IPS-20b (cell line): ENCODE measurements around the gene GPR107.

Source experiments
- H3K27ac ChIP-seq: one replicate; pipeline ENCODE4 v1.5.1; 2013; ENCODE audit warnings: low read length
- H3K27me3 ChIP-seq: 2 replicates; pipeline ENCODE4 v1.6.1; 2013; ENCODE audit warnings: mild to moderate bottlenecking, low read length, inconsistent platforms; ENCODE audit not compliant: insufficient read depth
- H3K36me3 ChIP-seq: 2 replicates; pipeline ENCODE4 v1.6.1; 2013; ENCODE audit warnings: low read depth, mild to moderate bottlenecking, inconsistent platforms, low read length, moderate library complexity; ENCODE audit not compliant: insufficient read depth
- H3K4me1 ChIP-seq: 2 replicates; pipeline ENCODE4 v1.6.1; 2013; ENCODE audit warnings: mild to moderate bottlenecking, control low read depth, inconsistent platforms, low read length, moderate library complexity; ENCODE audit not compliant: insufficient read depth
- H3K4me3 ChIP-seq: 2 replicates; pipeline ENCODE4 v1.5.1; 2013; ENCODE audit warnings: mild to moderate bottlenecking, low read length, inconsistent platforms
- H3K9ac ChIP-seq: 2 replicates; pipeline ENCODE4 v1.6.1; 2013; ENCODE audit warnings: low read depth, mild to moderate bottlenecking, inconsistent platforms, low read length, moderate library complexity
- H3K9me3 ChIP-seq: 2 replicates; pipeline ENCODE4 v1.6.1; 2013; ENCODE audit warnings: mild to moderate bottlenecking, low read depth, low read length, inconsistent platforms; ENCODE audit not compliant: insufficient read depth

The GPR107 gene

DNA sequence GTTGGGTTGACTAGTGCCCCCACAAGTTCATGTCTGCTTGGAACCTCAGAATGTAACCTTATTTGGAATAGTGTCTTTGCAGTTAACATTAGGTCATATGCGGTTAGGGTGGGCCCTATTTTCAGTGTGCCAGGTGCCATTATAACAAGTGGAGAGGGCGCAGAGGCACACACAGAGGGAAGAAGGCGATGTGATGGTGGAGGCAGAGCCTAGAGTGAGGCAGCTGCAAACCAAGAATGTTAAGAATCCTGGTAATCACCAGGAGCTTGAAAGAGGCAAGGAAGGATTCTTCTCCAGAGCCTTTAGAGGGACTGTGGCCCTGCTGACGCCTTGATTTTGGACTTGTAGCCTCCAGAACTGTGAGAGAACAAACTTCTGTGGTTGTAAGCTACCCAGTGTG lies 10.9 kb downstream of the GPR107 start:
- Histone ChIP-seq H3K36me3 (no peaks in the 10 kb centered on the region), H3K27ac (no peak overlapping the region), H3K27me3 (no peaks in the 10 kb centered on the region), H3K9me3 (no peaks in the 10 kb centered on the region), H3K9ac (no peak overlapping the region), H3K4me1 (no peaks in the 10 kb centered on the region), H3K4me3 (no peak overlapping the region)

DNA sequence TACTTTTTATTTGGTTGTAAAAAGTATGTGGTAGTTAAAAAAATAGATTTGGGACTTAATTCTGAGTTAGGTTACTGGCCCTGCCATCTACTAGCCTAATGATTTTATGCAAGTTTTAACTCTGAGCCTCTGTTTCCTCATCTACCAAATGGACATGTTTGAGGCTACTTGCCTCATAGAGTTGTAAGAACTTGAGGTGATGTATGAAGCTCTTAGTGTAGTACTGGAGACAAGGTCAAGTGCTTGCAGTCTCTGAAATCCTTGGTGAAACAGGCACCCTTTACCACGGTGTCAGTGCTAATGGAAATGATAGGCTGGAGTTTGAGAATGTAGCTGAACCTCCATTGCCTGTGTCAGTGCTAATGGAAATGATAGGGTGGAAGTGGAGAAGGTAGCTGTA lies 15.3 kb downstream of the GPR107 start:
- Histone ChIP-seq H3K4me3 (no peak overlapping the region), H3K36me3 (no peaks in the 10 kb centered on the region), H3K9me3 (no peaks in the 10 kb centered on the region), H3K27ac (no peak overlapping the region), H3K4me1 (no peaks in the 10 kb centered on the region), H3K27me3 (no peaks in the 10 kb centered on the region), H3K9ac (no peak overlapping the region)

DNA sequence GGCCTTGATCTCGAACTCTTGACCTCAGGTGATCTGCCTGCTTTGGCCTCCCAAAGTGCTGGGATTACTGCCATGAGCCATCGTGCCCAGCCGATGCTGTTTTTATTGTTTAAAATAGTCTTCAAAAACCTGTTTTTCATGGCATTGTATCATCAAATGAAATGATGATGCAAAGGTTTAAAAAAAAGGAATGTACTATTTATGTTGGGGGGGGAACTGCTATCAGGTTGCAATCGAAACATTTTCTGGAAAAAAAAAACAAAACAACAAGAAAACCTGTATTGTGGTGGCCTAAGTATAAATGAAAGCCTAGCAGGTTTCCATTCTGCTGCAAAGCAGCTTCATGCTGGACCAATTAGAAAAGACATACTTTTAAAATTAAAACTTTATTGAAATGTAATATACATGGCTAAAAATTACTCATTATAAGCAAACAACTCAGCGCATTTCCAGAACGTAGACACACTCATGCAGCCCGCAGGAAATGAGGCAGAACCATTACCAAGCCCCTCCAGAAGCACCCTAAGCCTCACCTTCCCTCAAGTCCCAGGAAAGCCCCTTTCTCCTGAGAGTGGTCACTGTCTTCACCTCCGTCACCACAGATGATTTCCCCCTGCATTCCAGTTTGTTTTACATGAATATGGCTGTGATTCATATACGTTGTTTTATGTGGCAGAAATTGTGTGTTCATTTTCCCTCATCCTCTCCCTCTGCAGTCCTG lies 19.0 kb downstream of the GPR107 start:
- H3K9ac ChIP-seq: peak overlapping the region; percentile 29; the same call in 1 of the 2 replicates
- H3K27ac ChIP-seq: no peak overlapping the region
- peaks cover 17% of the 10 kb centered on the region for H3K36me3 ChIP-seq
- H3K27me3 ChIP-seq: no peaks in the 10 kb centered on the region
- no peaks in the 10 kb centered on the region for H3K4me1 ChIP-seq
- H3K9me3 ChIP-seq: no peaks in the 10 kb centered on the region
- H3K4me3 ChIP-seq: no peak overlapping the region

DNA sequence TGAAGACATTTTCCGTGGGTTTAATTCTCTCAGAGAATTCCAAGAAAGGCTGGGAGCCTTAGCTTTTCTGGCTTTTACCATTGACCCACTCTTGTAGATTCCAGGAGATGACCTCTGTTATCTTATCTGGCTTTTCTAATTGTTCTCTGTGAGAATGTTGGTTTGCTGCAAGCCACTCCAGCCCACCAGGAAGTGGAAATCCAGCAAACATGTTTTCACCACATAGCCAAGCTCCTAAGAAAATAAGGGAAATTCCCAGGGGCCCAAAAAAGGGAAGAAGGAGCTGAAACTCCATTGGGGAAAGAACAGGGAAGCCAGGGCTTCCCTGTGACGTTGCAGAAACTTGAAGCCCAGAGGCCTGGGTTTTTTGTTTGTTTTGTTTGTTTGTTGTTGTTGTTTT lies 19.7 kb downstream of the GPR107 start:
- H3K4me1 ChIP-seq: no peaks in the 10 kb centered on the region
- no peak overlapping the region for H3K4me3 ChIP-seq
- H3K27ac ChIP-seq: no peak overlapping the region
- H3K36me3 ChIP-seq: peaks cover 22% of the 10 kb centered on the region
- H3K9ac ChIP-seq: no peak overlapping the region
- H3K27me3 ChIP-seq: no peaks in the 10 kb centered on the region
- no peaks in the 10 kb centered on the region for H3K9me3 ChIP-seq

DNA sequence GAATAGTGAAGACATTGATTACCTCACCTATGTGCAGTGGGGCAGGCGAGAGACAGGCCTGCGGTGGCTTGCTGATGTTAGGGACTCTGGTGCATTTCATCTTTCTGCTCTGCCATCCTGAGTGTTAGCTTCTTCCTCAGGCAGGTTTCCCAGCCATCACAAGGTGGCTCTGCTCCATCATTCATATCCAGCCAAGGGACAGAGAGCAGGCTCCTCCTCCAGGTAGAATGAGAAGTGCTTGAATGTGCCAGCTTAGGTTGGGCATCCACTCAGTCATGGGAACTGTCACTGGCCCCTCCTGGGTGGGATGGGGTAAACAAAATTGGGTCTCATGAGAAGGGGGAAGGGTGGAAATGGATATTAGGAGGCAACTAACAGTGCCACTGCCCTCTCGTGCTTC lies 24.8 kb downstream of the GPR107 start:
- Histone ChIP-seq H3K9ac (no peak overlapping the region), H3K36me3 (peaks cover 50% of the 10 kb centered on the region)

DNA sequence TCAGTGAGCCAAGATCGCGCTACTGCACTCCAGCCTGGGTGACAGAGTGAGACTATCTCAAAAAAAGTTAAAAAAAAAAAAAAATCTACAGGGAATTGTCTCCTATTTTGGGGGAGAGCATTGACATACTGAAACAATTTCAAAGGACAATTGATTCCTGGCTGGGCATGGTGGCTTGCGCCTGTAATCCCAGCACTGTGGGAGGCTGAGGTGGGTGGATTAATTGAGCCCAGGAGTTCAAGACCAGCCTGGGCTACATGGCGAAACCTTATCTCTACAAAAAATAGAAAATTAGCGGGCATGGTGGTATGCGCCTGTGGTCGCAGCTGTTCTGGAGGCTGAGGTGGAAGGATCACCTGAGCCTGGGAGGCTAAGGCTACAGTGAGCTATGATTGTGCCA lies 30.6 kb downstream of the GPR107 start:
- Histone ChIP-seq H3K9ac (no peak overlapping the region), H3K9me3 (no peaks in the 10 kb centered on the region), H3K4me1 (no peaks in the 10 kb centered on the region), H3K36me3 (peaks cover 51% of the 10 kb centered on the region), H3K4me3 (no peak overlapping the region), H3K27me3 (no peaks in the 10 kb centered on the region), H3K27ac (no peak overlapping the region)

More for the DNA sequence above, 24.8 kb downstream of the GPR107 start:
- H3K27ac ChIP-seq: no peak overlapping the region
- no peaks in the 10 kb centered on the region for H3K9me3 ChIP-seq
- H3K4me3 ChIP-seq: no peak overlapping the region
- no peaks in the 10 kb centered on the region for H3K27me3 ChIP-seq
- H3K4me1 ChIP-seq: no peaks in the 10 kb centered on the region

DNA sequence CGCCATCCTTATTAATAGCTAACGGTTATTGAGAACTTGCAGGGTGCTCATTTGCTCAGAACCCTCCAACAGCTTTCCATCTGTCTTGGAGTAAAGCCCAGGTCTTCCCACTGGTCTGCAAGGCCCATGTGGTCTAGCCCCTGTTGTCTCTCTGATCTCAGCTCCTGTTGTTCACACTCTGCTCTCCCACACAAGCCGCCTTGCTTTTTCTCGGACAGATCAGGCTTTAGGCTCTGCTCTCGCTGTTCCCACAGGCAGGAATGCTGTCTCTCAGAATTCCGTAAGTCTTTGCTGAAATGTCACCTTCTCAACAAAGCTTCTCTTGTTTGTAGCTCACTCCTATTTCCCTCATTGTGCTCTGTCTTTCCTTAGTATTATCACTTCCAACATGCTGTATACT lies 34.3 kb downstream of the GPR107 start:
- H3K9ac ChIP-seq: no peak overlapping the region
- no peak overlapping the region for H3K4me3 ChIP-seq
- no peak overlapping the region for H3K27ac ChIP-seq
- H3K4me1 ChIP-seq: no peaks in the 10 kb centered on the region
- no peaks in the 10 kb centered on the region for H3K27me3 ChIP-seq
- peaks cover 59% of the 10 kb centered on the region for H3K36me3 ChIP-seq
- H3K9me3 ChIP-seq: no peaks in the 10 kb centered on the region

DNA sequence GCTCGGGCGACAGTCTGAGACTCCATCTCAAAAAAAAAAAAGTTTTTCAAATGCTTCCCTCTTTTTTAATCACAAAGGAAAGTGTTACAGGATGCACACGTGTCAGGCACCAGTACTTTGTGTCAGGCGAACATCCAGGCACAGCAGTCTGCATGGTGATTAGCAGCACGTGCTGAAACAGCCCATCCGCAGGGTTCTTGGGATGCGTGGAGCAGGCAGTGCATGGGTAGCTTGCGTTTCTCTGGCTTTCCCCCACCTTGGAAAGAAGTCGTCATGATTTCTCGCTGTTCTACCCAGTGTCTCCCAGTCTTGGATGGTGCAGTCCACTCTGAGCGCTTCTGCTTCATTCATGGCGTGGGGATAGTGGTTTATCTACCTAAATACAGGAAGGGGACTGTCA lies 35.4 kb downstream of the GPR107 start:
- Histone ChIP-seq H3K27ac (no peak overlapping the region), H3K9me3 (no peaks in the 10 kb centered on the region), H3K36me3 (peaks cover 61% of the 10 kb centered on the region), H3K9ac (no peak overlapping the region), H3K4me1 (no peaks in the 10 kb centered on the region), H3K27me3 (no peaks in the 10 kb centered on the region), H3K4me3 (no peak overlapping the region)

DNA sequence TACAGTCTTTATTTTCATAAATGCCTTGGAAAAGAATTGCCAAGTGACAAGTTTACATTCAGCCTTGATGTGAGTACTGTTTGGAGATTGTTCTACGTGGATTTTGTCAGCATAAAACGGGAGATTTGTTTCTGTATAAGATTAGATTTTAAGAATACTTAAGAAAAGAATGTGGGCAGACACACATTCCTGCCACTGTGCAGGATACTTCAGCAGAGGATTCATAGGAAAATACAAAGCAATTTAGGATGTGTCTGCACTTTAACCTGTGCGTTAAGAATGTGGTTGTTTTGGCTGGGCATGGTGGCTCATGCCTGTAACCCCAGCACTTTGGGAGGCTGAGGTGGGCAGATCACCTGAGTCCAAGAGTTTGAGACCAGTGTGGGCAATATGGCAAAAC lies 37.2 kb downstream of the GPR107 start:
- Histone ChIP-seq H3K27ac (no peak overlapping the region), H3K36me3 (peaks cover 64% of the 10 kb centered on the region), H3K9ac (no peak overlapping the region), H3K4me3 (no peak overlapping the region), H3K27me3 (no peaks in the 10 kb centered on the region), H3K9me3 (no peaks in the 10 kb centered on the region), H3K4me1 (no peaks in the 10 kb centered on the region)

DNA sequence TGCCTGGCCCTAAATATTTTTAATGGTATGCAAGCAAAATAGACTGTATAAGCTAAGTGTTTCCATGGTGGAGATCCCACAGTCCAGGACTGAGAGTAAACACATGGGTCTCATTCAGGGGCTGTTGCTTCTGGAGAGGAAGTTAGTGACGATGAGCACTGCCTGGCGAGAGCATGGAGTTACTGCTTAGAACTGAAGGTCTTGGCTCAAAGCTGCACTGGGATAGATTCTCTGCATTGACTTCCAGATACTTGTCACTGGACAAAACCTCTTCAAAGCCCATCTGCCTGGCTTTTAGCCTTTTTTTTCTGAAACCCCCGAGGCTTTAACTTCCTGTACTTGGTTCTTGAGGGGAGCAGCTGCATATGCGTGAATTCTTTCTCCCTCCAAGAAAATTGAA lies 39.2 kb downstream of the GPR107 start:
- Histone ChIP-seq H3K4me1 (no peaks in the 10 kb centered on the region), H3K9ac (no peak overlapping the region), H3K9me3 (no peaks in the 10 kb centered on the region), H3K36me3 (peaks cover 59% of the 10 kb centered on the region), H3K27me3 (no peaks in the 10 kb centered on the region), H3K27ac (no peak overlapping the region), H3K4me3 (no peak overlapping the region)

DNA sequence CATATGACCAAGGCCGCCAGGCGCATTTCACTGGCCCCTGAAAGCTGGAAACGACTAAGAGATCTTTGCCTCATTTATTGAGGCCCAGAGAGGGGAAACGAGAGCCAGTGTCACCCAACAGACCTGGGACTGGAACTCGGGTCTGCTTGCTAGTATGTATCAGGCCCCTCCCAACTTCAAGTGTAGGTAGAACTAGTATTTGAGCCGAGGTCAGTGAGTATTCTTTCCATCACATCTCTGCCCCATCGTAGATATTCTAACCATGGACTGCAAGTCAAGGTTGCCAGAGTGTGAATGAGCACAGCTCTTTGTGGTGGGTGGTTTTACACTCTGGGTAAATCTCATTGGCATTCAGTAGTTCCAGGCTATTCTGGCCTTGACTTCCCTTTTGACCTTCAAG lies 42.2 kb downstream of the GPR107 start:
- Histone ChIP-seq H3K36me3 (peaks cover 67% of the 10 kb centered on the region), H3K27ac (no peak overlapping the region)

DNA sequence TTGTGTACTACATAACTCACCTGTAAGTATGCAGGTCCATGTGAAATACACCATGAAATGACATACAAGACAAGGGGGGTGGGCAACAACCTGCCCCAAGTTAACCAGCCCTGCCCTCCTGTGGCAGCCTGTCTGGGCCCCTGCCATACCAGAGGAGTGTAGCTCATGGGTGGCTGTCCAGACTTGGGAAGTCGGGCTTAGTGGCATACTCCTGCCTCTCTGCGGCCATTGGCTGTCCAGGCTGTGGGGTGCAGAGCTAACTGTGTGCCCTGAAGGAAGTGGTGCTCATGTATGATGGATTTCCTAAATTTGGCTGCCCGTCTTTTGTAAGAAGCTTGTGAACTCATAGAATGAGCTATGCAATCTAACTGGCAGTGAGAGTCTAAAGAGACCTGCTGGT lies 47.0 kb downstream of the GPR107 start:
- H3K27me3 ChIP-seq: no peaks in the 10 kb centered on the region
- H3K9me3 ChIP-seq: no peaks in the 10 kb centered on the region
- H3K36me3 ChIP-seq: peaks cover 74% of the 10 kb centered on the region
- no peak overlapping the region for H3K27ac ChIP-seq
- H3K4me3 ChIP-seq: no peak overlapping the region
- H3K4me1 ChIP-seq: no peaks in the 10 kb centered on the region
- H3K9ac ChIP-seq: no peak overlapping the region

More for the DNA sequence above, 42.2 kb downstream of the GPR107 start:
- H3K4me1 ChIP-seq: no peaks in the 10 kb centered on the region
- no peak overlapping the region for H3K4me3 ChIP-seq
- no peak overlapping the region for H3K9ac ChIP-seq
- no peaks in the 10 kb centered on the region for H3K9me3 ChIP-seq
- H3K27me3 ChIP-seq: no peaks in the 10 kb centered on the region
